ENCODE results near the gene DNAH17. TPM values are rescaled to one million over a fixed set of nuclear protein-coding genes. Genes with fewer than 3 reads are reported as not detected.

Gene DNAH17
- total and polyA plus RNA-seq, 7 donors = 0.04 to 3.5 (median 0.08) TPM

DNA sequence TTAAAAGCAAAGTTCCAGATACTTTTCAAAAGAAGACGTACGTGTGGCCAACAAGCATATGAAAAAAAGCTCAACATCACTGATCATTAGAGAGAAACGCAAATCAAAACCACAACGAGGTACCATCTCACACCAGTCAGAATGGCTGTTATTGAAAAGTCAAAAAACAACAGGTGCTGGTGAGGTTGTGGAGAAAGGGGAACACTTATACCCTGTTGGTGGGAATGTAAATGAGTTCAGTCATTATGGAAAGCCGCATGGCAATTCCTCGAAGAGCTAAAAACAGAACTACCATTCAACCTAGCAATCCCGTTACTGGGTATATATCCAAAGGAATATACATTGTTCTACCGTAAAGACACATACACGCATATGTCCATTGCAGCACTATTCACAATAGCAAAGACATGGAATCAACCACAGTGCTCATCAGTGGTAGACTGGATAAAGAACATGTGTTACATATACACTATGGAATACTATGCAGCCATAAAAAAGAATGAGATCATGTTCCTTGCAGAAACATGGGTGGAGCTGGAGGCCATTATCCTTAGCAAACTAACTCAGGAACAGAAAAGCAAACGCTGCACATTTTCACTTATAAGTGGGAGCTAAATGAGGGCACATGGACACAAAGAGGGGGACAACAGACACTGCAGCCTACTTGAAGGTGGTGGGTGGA lies 31.1 kb upstream of the DNAH17 start:
- WGBS, 3 donors = 94 to 96% (median 95%) methylated on average over 10 of the region's 10 CpGs
- Histone ChIP-seq H3K4me1 (no peaks in the 10 kb centered on the region), H3K36me3 (ENCODE audit: insufficient read depth in 1 of 2, low read depth in 1 of 2) (no peaks in the 10 kb centered on the region), H3K27ac (no peak overlapping the region), H3K9me3 (no peaks in the 10 kb centered on the region), H3K4me3 (no peak overlapping the region), H3K27me3 (ENCODE audit: insufficient read depth in 3 of 3, low read length in 2 of 3) (peaks cover 0 to 10% (median 1%) of the 10 kb centered on the region in 3 donors)
- intact Hi-C loops (cut with DNase I) = loop anchor here in 1 of 2 donors (5.0 kb wide), 1 partner anchor 111 kb away; no protein-coding TSS in a partner anchor
- ATAC-seq (no peak), DNase-seq (no peak)
- no peak for TF ChIP-seq CTCF (IDR thresholded peaks at IDR 0.05)

DNA sequence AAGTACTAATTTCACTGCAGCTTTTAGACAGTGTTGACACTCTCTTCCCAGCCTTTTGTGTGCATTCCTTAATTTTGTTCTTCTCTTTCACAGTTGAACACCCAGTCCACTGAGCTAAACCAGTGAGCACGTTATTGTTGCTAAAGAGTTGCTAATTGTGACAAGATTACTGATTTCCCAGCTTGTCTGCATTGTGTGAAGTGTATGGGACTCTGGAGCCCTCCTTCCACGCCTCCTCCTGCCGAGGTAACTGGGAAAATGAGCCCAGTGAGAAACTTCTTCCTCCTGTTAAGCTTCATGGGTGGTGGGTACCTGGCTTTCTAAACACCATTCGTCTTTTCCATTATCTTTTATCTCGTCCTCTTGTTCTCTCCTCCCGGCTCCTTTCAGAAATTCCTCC lies 29.8 kb upstream of the DNAH17 start:
- peaks cover 0 to 10% (median 1%) of the 10 kb centered on the region in 3 donors for H3K27me3 ChIP-seq (ENCODE audit: insufficient read depth in 3 of 3, low read length in 2 of 3)
- TF ChIP-seq CTCF (IDR thresholded peaks at IDR 0.05) = no peak
- DNase-seq = no peak
- no peaks in the 10 kb centered on the region for H3K9me3 ChIP-seq
- no peak for ATAC-seq
- H3K4me1 ChIP-seq = no peaks in the 10 kb centered on the region
- H3K36me3 ChIP-seq (ENCODE audit: insufficient read depth in 1 of 2, low read depth in 1 of 2) = no peaks in the 10 kb centered on the region
- WGBS, 3 donors = 86 to 90% (median 89%) methylated on average over 6 of the region's 6 CpGs
- no peak overlapping the region for H3K4me3 ChIP-seq
- H3K27ac ChIP-seq = no peak overlapping the region
- intact Hi-C loops (cut with DNase I) = loop anchor here in 1 of 2 donors (5.0 kb wide), 1 partner anchor 110 kb away; no protein-coding TSS in a partner anchor

GRCh38 chr17:78605886-78606285 lies 28.7 kb upstream of the DNAH17 start:
- H3K9me3 ChIP-seq = no peaks in the 10 kb centered on the region
- 84 to 93% (median 90%) methylated on average over 6 of the region's 6 CpGs for WGBS, 3 donors
- H3K36me3 ChIP-seq (ENCODE audit: insufficient read depth in 1 of 2, low read depth in 1 of 2) = no peaks in the 10 kb centered on the region
- no peak overlapping the region for H3K27ac ChIP-seq
- intact Hi-C loops (cut with DNase I) = loop anchor here in 1 of 2 donors (5.0 kb wide), 1 partner anchor 109 kb away; no protein-coding TSS in a partner anchor
- H3K27me3 ChIP-seq (ENCODE audit: insufficient read depth in 3 of 3, low read length in 2 of 3) = peaks cover 0 to 10% (median 1%) of the 10 kb centered on the region in 3 donors
- H3K4me3 ChIP-seq = no peak overlapping the region
- DNase-seq (no peak), ATAC-seq (no peak)
- no peaks in the 10 kb centered on the region for H3K4me1 ChIP-seq
- no peak for TF ChIP-seq CTCF (IDR thresholded peaks at IDR 0.05)

- DNase-seq (no peak), ATAC-seq (no peak)
- Histone ChIP-seq H3K27ac (no peak overlapping the region), H3K36me3 (ENCODE audit: insufficient read depth in 1 of 2, low read depth in 1 of 2) (no peaks in the 10 kb centered on the region), H3K4me1 (no peaks in the 10 kb centered on the region), H3K9me3 (no peaks in the 10 kb centered on the region), H3K4me3 (no peak overlapping the region), H3K27me3 (ENCODE audit: insufficient read depth in 3 of 3, low read length in 2 of 3) (peaks cover 0 to 10% (median 1%) of the 10 kb centered on the region in 3 donors)
- WGBS, 3 donors = 77 to 91% (median 87%) methylated on average over 3 of the region's 3 CpGs
- TF ChIP-seq CTCF (IDR thresholded peaks at IDR 0.05) = no peak
- intact Hi-C loops (cut with DNase I) = loop anchor here in 1 of 2 donors (5.0 kb wide), 1 partner anchor 108 kb away; no protein-coding TSS in a partner anchor
Measured at GRCh38 chr17:78605429-78605828, 28.2 kb upstream of the DNAH17 start.

Data from psoas muscle (tissue), 8 donors.